Measurements from ENCODE around the gene SH3BP4.

Gene SH3BP4

DNA sequence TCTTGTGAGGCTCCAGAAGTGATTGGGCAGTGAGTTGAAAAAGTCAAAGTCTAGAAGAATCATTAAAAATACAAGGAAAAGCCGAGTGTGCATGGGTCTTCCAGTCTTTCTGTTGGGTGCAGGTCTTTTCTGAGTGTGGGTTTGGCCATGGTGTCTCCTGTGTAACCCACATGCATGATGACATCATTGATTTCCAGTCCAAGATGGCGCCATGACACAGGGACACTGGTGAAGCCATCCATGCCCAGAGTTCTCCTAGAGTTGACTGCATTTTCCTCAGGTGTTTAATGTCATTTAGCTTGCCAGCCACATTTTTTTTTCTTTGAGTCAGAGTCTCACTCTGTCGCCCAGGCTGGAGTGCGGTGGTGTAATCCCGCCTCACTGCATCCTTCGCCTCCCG is 35.9 kb downstream of the SH3BP4 start:
- no peak for TF ChIP-seq CTCF (IDR thresholded peaks at IDR 0.05)
- DNase-seq (ENCODE audit: low spot score) = no peak
- no peak overlapping the region for H3K27ac ChIP-seq
- H3K4me3 ChIP-seq = no peak overlapping the region

DNA sequence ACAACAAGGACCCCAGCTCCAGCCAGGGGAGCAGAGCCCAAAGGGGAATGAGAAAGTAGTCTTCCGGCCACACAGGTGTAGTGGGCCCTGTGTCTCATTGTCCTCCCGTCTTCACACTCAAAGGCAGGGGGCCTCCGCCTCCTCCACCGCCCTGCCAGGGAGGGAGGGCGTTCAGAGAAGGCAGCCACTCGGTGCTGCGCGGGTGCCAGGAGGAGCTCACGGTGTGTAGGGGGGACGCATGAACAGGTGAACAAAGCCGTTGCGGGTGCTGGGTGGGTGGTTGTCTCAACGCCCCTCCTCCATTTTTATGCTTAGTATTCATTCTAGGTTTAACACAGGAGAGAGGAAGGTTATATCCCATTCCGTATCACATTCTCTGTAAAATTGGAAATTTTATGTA is 36.7 kb downstream of the SH3BP4 start:
- Histone ChIP-seq H3K4me3 (no peak overlapping the region), H3K27ac (peak overlapping the region; percentile 49 to 55)
- no peak for DNase-seq (ENCODE audit: low spot score)
- no peak for TF ChIP-seq CTCF (IDR thresholded peaks at IDR 0.05)

DNA sequence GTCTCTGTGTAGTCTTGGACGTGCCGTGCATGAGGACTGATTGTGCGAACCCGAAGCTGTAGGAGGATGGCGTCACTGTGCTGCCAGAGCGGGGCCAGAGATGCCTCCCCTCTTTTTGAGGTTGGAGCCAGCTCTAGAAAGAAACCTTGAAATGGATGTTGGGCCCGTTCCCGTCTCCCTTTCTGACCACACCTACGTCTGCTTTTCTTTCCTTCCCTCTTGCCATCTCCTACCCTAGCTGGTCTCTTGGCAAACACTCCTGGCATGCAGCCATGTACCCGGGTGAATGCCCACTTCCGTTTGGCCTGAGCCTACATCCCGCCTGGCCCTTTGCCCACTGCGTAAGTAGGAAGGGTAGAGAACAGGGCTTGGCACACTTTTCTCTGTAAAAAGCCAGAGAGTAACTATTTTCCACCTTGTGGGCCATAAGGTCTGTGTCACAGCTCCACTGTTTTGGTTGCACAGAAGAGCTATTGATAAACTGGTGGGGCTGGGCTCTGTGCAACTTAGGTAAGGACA is 37.4 kb downstream of the SH3BP4 start:
- H3K4me3 ChIP-seq = peak overlapping the region; percentile 19
- no peak for TF ChIP-seq CTCF (IDR thresholded peaks at IDR 0.05)
- peak overlapping the region; percentile 49 to 55 for H3K27ac ChIP-seq
- peak; percentile 92 for DNase-seq (ENCODE audit: low spot score)

- H3K4me3 ChIP-seq = no peak overlapping the region
- DNase-seq (ENCODE audit: low spot score) = no peak
- H3K27ac ChIP-seq = no peak overlapping the region
- TF ChIP-seq CTCF (IDR thresholded peaks at IDR 0.05) = no peak
These were observed 38.5 kb downstream of the SH3BP4 start for GRCh38 chr2:234990300-234990699.

DNA sequence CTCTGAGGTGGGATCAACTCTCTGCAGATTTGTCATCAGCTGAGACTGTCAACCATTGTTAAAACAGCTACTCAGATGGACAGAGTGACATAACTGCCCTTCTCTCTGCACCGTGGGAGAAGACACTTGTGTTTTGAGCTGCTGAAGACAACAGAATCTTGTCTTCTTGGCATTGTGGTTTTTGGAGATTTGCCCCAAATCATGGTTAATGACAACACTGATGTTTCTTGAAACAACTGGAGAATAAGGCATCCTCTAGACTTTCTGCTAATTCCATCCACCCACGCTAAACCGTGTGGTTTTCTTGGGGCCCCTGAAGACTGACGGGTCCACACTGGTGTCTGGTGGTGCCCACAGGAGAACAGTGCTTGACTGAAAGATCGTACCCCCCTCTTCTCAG is 39.5 kb downstream of the SH3BP4 start:
- no peak overlapping the region for H3K4me3 ChIP-seq
- no peak for DNase-seq (ENCODE audit: low spot score)
- peak overlapping the region in 1 of 2 donors; percentile 45 for H3K27ac ChIP-seq
- no peak for TF ChIP-seq CTCF (IDR thresholded peaks at IDR 0.05)

DNA sequence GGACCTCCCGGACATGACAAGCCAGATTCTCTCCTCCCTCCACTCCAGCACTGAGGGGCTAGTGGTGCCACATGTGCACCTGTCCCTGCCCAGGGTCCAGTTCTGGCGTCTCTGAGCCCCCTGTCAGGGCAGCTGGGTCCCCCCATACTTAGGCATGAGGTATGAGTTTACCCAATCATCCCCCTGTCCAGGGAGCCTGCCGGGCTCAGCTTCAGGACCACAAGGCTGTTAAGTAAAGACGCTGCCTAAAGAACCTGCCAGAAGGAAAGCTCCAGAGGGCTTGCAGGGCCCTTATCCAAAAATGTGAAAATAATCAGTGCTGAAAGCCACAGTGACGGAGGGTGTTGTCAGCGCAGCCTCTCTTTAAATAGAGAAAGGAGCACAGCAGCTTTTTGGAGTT is 40.0 kb downstream of the SH3BP4 start:
- H3K4me3 ChIP-seq = peak overlapping the region; percentile 16
- no peak for TF ChIP-seq CTCF (IDR thresholded peaks at IDR 0.05)
- H3K27ac ChIP-seq = peak overlapping the region in 1 of 2 donors; percentile 45
- DNase-seq (ENCODE audit: low spot score) = no peak

- no peak for DNase-seq (ENCODE audit: low spot score)
- H3K4me3 ChIP-seq = peak overlapping the region; percentile 16
- no peak for TF ChIP-seq CTCF (IDR thresholded peaks at IDR 0.05)
- peak overlapping the region in 1 of 2 donors; percentile 45 for H3K27ac ChIP-seq
These were observed 40.4 kb downstream of the SH3BP4 start for GRCh38 chr2:234992196-234992595.

All from coronary artery (tissue), 2 donors.